Endothelial cell (in vitro differentiated cells): ENCODE measurements around the gene RIPK4. TPM values are rescaled to one million over a fixed set of nuclear protein-coding genes. Genes with fewer than 3 reads are reported as not detected.

Source experiments
- DNase-seq: peaks from one replicate; pipeline ENCODE4 v3.0.0; 2021; ENCODE audit warnings: low spot score
- H3K27ac Mint-ChIP-seq: one replicate; pipeline ENCODE4 v1.8.0; 2021; ENCODE audit warnings: mixed read lengths, inconsistent platforms; ENCODE audit not compliant: unreplicated experiment
- H3K27me3 Mint-ChIP-seq: one replicate; pipeline ENCODE4 v1.8.0; 2021; ENCODE audit warnings: mild to moderate bottlenecking, moderate library complexity, mixed read lengths, inconsistent platforms; ENCODE audit not compliant: unreplicated experiment
- H3K36me3 Mint-ChIP-seq: one replicate; pipeline ENCODE4 v1.8.0; 2021; ENCODE audit warnings: mild to moderate bottlenecking, low read depth, mixed read lengths, inconsistent platforms; ENCODE audit not compliant: unreplicated experiment
- H3K4me1 Mint-ChIP-seq: one replicate; pipeline ENCODE4 v1.8.0; 2021; ENCODE audit warnings: mild to moderate bottlenecking, mixed read lengths, inconsistent platforms; ENCODE audit not compliant: unreplicated experiment
- H3K4me3 Mint-ChIP-seq: one replicate; pipeline ENCODE4 v1.8.0; 2021; ENCODE audit warnings: mild to moderate bottlenecking, mixed read lengths, inconsistent platforms; ENCODE audit not compliant: unreplicated experiment
- H3K9me3 Mint-ChIP-seq: one replicate; pipeline ENCODE4 v1.8.0; 2021; ENCODE audit warnings: mixed read lengths, inconsistent platforms; ENCODE audit not compliant: unreplicated experiment
- total RNA-seq: library from RNA; stranded (reverse); fragmentation: NEBNext Ultra II Directional; extraction: Animal tissue kit (Norgen Biotek cat#: 25700); gene quantifications from one replicate; pipeline ENCODE4 v1.2.1, GENCODE V29; 2021; ENCODE audit not compliant: unreplicated experiment
- TF ChIP-seq, protein P1 (sequence below): fragments of 200-600 bp; sonication (generic); IDR thresholded peaks from one replicate; pipeline ENCODE4 v1.5.0; 2021; ENCODE audit warnings: antibody characterized with exemption; ENCODE audit not compliant: unreplicated experiment

The RIPK4 gene
- total RNA-seq, 1 donor from 2014 or later, result 9.6 TPM

DNA sequence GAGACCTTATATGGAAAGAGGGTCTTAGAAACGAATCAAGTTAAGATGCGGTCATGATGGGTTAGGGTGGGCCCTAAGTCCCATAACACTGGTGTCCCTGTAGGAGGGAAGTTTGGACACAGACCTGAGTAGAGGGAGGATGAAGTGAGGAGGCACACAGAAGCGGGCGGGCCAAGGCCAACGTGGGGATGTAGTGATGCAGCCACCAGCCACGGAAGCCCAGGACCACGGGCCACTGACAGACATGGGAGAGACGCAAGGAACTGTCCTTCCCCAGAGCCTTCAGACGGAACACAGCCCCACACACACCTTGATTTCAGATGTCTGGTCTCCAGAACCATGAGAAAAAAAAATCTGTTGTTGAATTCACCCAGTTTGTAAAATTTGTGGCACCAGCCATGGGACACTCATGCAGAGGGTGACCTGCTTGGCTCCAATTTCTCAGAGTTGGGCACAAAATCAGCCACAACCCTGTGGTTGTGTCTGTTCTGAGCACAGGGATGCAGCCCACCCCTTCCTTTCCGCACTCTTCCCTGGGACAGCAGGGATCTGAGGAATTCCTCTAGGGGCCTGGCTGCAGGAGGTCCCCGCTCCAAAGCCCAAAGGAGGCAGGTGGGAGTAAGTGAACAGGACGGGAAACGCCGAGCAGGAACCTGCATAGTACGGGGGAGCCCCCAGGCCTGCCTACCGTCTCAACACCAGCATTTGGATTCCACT is 61.1 kb downstream of the RIPK4 start:
- Mint-ChIP-seq H3K4me3 (no peak overlapping the region), H3K27me3 (peaks cover 1% of the 10 kb centered on the region), H3K9me3 (no peaks in the 10 kb centered on the region), H3K4me1 (no peaks in the 10 kb centered on the region), H3K36me3 (no peaks in the 10 kb centered on the region), H3K27ac (no peak overlapping the region)
- DNase-seq, result no peak
- TF ChIP-seq, protein P1, sequence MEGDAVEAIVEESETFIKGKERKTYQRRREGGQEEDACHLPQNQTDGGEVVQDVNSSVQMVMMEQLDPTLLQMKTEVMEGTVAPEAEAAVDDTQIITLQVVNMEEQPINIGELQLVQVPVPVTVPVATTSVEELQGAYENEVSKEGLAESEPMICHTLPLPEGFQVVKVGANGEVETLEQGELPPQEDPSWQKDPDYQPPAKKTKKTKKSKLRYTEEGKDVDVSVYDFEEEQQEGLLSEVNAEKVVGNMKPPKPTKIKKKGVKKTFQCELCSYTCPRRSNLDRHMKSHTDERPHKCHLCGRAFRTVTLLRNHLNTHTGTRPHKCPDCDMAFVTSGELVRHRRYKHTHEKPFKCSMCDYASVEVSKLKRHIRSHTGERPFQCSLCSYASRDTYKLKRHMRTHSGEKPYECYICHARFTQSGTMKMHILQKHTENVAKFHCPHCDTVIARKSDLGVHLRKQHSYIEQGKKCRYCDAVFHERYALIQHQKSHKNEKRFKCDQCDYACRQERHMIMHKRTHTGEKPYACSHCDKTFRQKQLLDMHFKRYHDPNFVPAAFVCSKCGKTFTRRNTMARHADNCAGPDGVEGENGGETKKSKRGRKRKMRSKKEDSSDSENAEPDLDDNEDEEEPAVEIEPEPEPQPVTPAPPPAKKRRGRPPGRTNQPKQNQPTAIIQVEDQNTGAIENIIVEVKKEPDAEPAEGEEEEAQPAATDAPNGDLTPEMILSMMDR, result no peak

GRCh38 chr21:41703857-41704501 is 62.9 kb downstream of the RIPK4 start:
- H3K36me3 Mint-ChIP-seq, result no peaks in the 10 kb centered on the region
- H3K9me3 Mint-ChIP-seq, result no peaks in the 10 kb centered on the region
- no peak overlapping the region for H3K4me3 Mint-ChIP-seq
- DNase-seq, result no peak
- TF ChIP-seq, protein P1, result no peak
- H3K4me1 Mint-ChIP-seq, result no peaks in the 10 kb centered on the region
- H3K27ac Mint-ChIP-seq, result no peak overlapping the region
- H3K27me3 Mint-ChIP-seq, result peaks cover 3% of the 10 kb centered on the region

DNA sequence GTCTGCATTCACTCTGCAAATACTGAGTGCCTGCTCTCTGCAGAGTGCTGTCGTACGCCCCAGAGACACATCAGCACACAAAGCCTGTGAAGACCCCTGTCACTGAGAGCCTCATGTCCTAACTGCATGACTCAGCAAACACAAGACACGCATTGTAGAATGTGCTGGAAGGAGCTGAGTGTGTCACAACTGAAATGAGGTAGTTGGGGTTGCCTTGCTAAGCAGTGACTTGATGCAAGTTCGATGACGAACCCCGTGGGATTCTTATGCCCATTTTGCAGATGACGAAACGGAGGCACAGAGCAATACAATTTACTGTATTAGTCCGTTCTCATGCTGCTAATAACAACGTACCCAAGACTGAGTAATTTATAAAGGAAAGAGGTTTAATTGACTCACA is 65.1 kb downstream of the RIPK4 start:
- no peak overlapping the region for H3K27ac Mint-ChIP-seq
- no peaks in the 10 kb centered on the region for H3K4me1 Mint-ChIP-seq
- DNase-seq, result no peak
- no peaks in the 10 kb centered on the region for H3K9me3 Mint-ChIP-seq
- H3K27me3 Mint-ChIP-seq, result peaks cover 3% of the 10 kb centered on the region
- peaks cover 3% of the 10 kb centered on the region for H3K36me3 Mint-ChIP-seq
- TF ChIP-seq, protein P1, result no peak
- no peak overlapping the region for H3K4me3 Mint-ChIP-seq

- Mint-ChIP-seq H3K9me3 (no peaks in the 10 kb centered on the region), H3K4me3 (no peak overlapping the region), H3K27ac (no peak overlapping the region), H3K27me3 (peaks cover 1% of the 10 kb centered on the region), H3K4me1 (peaks cover 4% of the 10 kb centered on the region), H3K36me3 (peaks cover 3% of the 10 kb centered on the region)
- TF ChIP-seq, protein P1, result no peak
- DNase-seq, result no peak
Observed at GRCh38 chr21:41699311-41699710, 67.5 kb downstream of the RIPK4 start.

DNA sequence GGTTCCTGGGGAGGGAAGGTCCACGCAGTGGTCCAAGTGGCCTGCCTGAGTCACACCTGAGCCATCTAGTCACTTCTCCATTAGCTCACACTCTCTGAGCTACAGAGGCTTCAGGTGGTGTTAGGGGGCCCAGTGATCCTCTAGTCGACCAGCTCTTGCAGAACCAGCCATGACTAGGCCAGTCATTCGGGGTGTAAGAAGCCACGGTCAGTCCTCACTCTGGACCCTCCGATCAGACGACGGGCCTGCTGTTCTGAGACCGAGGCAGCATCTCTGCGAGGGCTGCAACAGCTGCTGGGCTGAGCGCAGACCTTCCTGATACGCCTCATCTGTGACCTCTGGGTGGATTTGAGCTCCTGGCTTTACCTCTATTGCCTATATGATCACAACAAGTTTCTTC is 68.8 kb downstream of the RIPK4 start:
- Mint-ChIP-seq H3K9me3 (no peaks in the 10 kb centered on the region), H3K4me1 (peaks cover 4% of the 10 kb centered on the region), H3K4me3 (no peak overlapping the region), H3K36me3 (peaks cover 3% of the 10 kb centered on the region), H3K27me3 (peaks cover 2% of the 10 kb centered on the region), H3K27ac (no peak overlapping the region)
- no peak for DNase-seq
- TF ChIP-seq, protein P1, result no peak
